Activated CD8-positive, alpha-beta memory T cell treated with anti-CD3 and anti-CD28 coated beads, Interleukin-2, amount 50 U/mL, for 1 hour (primary cell): Measurements from ENCODE around the gene URAD.
"Not testable (repeated sequence)": the region's sequence is repeated elsewhere in the genome, so short reads cannot be mapped to it uniquely, and the experiment has no call there.

Source experiments
- DNase-seq: peaks from one replicate; pipeline ENCODE4 v3.0.0-alpha.2; 2020; ENCODE audit errors: extremely low read depth

URAD gene

GRCh38 chr13:27970382-27971235 is 17.9 kb downstream of the URAD start:
- DNase-seq, result no peak

GRCh38 chr13:27969866-27970229 is 18.6 kb downstream of the URAD start:
- DNase-seq, result no peak

GRCh38 chr13:27969082-27969865 is 19.2 kb downstream of the URAD start, which contains the start of gene CDX2:
CDX2 (minus strand) TSS chr13:27969315; CDS start chr13:27969006, 309 bp downstream.
- DNase-seq, result no peak

GRCh38 chr13:27968316-27969081 is 20.0 kb downstream of the URAD start:
- DNase-seq, result no peak

GRCh38 chr13:27967736-27968315 is 20.7 kb downstream of the URAD start:
- no peak for DNase-seq

- DNase-seq, result no peak
Observed at GRCh38 chr13:27967203-27967735, 21.2 kb downstream of the URAD start.

- DNase-seq, result no peak
Observed at GRCh38 chr13:27966641-27967202, 21.8 kb downstream of the URAD start.

- no peak for DNase-seq
Observed at GRCh38 chr13:27965740-27966640, 22.5 kb downstream of the URAD start.

GRCh38 chr13:27965343-27965739 is 23.2 kb downstream of the URAD start:
- no peak for DNase-seq

- no peak for DNase-seq
Observed at GRCh38 chr13:27964741-27965323, 23.7 kb downstream of the URAD start.

- not testable (repeated sequence) for DNase-seq
Observed at GRCh38 chr13:27964206-27964605, 24.3 kb downstream of the URAD start.

- no peak for DNase-seq
Observed at GRCh38 chr13:27963491-27963890, 25.0 kb downstream of the URAD start.

- DNase-seq, result no peak
Observed at GRCh38 chr13:27962982-27963381, 25.5 kb downstream of the URAD start.

- no peak for DNase-seq
Observed at GRCh38 chr13:27962128-27962841, 26.2 kb downstream of the URAD start.

GRCh38 chr13:27961227-27962085 is 27.0 kb downstream of the URAD start:
- DNase-seq, result no peak

GRCh38 chr13:27960362-27961226 is 27.9 kb downstream of the URAD start:
- DNase-seq, result no peak

- DNase-seq, result no peak
Observed at GRCh38 chr13:27959976-27960361, 28.5 kb downstream of the URAD start.
